Fibroblast of skin of scalp (primary cell): ENCODE results near the gene LRCH2.

Experiments
- DNase-seq: peaks from one replicate; pipeline ENCODE4 v3.0.0-alpha.2; 2013

The LRCH2 gene

DNA sequence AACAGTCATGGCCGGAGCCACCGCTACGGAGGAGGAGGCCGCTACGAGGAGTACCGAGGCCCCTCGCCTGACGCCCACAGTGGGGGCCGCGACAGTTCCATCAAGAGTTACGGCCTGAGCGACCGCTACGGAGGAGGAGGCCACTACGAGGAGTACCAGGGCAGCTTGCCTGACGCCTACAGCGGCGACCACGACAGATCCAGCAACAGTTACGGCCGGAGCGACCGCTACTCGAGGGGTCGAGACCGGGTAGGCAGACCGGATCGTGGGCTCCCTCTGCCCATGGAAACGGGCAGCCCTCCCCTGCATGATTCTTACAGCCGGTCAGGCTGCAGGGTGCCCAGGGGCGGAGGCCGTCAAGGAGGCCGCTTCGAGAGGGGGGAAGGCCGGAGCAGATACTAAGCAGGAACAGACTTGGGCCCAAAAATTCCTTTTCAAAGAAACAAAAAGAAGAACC, 41.6 kb downstream of the LRCH2 start:
- no peak for DNase-seq

DNA sequence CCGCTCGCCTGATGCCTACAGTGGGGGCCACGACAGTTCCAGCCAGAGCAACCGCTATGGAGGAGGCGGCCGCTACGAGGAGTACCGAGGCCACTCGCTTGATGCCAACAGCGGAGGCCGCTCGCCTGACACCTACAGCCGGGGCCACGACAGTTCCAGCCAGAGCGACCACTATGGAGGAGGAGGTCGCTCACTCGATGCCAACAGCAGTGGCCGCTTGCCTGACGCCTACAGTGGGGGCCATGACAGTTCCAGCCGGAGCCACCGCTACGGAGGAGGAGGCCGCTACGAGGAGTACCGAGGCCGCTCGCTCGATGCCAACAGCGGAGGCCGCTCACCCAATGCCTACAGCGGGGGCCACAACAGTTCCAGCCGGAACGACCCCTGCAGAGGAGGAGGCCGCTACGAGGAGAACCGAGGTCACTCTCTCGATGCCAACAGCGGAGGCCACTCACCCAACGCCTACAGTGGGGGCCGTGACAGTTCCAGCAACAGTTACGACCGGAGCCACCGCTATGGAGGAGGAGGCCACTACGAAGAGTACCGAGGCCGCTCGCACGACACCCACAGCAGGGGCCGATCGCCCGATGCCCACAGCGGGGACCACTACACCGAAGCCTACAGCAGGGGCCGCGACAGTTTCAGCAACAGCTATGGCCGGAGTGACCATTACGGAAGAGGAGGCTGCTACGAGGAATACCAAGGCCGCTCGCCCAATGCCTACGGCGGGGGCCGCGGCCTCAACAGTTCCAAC, 42.2 kb downstream of the LRCH2 start:
- no peak for DNase-seq

DNA sequence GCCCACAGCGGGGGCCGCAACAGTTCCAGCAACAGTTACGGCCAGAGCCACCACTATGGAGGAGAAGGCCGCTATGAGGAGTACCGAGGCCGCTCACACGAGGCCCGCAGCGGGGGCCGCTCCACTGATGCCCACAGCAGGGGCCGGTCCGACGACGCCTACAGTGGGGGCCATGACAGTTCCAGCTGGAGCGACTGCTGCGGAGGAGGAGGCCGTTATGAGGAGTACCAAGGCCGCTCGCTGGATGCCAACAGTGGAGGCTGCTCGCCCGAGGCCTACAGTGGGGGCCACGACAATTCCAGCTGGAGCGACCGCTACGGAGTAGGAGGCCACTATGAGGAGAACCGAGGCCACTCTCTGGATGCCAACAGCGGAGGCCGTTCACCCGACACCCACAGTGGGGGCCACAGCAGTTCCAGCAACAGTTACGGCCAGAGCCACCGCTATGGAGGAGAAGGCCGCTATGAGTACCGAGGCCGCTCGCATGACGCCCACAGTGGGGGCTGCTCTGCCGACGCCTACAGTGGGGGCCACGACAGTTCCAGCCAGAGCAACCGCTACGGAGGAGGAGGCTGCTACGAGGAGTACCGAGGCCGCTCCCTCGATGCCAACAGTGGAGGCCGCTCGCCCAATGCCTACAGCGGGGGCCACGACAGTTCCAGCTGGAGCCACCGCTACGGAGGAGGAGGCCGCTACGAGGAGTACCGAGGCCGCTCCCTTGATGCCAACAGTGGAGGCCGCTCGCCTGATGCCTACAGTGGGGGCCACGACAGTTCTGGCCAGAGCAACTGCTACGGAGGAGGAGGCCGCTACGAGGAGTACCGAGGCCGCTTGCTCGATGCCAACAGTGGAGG, 43.0 kb downstream of the LRCH2 start:
- no peak for DNase-seq

DNA sequence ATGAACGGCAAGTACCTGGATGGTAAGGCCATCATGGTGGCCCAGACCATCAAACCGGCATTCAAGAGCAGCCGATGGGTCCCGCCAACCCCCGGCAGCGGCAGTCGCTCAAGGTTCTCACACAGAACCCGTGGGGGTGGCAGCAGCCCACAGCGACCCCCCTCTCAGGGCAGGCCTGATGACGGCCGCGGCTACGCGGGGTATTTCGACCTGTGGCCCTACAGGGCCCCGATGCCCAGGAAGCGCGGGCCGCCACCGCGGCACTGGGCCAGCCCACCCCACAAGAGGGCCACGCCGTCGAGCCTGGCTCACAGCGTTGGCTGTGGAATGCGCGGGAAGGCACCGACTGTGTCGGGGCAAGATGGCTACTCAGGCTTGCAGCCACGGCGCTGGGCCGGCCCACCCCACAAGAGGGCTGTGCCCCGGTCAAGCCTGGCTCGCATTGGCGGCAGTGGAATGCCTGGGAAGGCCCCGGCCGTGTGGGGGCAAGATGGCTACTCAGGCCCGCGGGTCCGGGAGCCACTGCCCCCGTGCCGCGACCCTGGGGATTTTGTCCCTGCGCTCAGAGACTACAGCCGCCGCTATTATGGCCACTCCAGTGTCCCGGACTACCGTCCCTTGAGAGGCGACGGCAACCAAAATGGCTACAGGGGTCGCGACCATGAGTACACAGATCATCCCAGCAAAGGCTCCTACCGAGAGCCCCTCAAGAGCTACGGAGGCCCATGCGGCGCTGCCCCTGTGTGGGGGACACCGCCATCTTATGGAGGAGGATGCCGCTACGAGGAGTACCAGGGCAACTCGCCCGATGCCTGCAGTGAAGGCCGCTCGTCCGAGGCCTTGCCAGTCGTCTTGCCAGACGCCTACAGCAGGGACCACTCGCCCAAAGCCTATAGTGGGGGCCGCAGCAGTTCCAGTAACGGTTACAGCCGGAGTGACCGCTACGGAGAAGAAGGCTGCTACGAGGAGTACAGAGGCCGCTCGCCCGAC, 44.0 kb downstream of the LRCH2 start:
- DNase-seq, result no peak

DNA sequence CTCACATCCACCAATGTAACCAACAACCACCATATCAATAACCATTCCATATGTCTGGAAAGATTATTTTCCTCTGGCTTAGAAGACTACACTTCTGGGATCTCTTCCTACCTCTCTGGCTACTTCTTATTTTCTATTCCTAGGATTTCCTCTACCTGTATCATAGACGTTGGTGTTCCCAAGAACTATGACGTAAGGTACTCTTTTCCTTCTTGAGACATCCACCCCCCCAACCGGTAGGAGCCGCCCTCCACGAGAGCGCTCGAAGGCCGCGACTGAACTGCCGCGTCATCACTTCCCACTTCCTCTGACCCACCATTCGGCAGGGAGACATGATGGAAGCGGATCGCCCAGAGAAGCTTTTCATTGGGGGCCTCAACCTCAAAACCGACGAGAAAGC, 44.8 kb downstream of the LRCH2 start, which contains the start of gene RBMXL3:
Gene RBMXL3 (plus strand): TSS at position 301 of the 400 bp plus-strand sequence. CDS start 32 bp downstream, at position 333.
- DNase-seq, result no peak

DNA sequence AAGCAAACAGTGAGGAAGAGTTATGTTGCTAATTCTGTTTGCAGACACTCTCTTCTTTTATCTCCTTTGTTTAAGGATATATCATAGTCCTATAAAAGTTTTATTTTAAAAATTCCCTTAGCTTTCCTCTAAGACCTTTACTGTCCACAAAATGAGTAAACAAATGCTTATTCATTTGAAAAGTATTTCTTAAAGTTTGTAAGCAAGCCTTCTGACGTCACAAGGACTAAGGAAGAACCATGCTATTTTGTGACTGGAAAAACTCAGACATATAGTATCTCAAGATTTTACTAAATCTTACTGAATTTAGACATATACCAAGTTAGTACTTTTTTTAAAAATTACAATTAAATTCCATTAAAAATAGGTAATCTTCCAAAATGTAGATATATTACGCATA, 49.9 kb downstream of the LRCH2 start:
- DNase-seq, result no peak

DNA sequence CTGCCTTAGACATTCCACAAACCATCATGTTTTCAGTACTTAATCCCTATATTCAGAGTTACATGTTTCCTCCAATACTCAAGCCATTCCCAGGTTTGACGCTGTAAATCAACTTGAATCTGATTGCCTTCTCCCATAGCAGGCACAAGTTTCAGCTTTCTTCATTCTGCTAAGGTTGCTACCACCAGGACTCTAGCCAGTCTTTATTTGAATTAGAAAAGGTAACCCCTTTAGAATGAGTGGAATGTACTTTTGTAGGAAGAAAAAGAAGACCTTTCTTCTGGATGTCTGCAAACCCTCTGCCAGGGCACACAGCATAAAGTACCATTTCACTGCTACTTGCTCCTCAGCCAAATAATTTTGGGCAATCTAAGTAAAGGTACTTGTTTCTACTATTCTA, 55.4 kb downstream of the LRCH2 start:
- DNase-seq, result no peak

DNA sequence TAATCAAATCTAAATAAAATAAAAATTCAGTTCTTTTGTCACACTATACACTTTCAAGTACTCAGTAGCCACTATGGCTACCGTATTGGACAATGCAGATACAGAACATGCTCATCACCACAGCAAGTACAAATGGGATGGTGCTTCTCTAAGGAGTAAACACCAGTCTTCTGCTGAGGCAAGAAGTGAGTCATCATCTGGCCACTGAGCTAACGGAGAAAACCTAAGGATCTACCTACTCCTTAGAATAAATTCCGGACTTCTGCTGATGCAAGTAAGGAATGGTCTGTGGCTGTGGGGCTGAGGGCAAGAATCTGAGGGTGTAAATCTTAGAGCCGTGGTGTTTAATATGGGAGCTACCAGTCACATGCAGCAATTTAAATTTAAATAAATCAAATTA, 56.0 kb downstream of the LRCH2 start:
- DNase-seq, result no peak

DNA sequence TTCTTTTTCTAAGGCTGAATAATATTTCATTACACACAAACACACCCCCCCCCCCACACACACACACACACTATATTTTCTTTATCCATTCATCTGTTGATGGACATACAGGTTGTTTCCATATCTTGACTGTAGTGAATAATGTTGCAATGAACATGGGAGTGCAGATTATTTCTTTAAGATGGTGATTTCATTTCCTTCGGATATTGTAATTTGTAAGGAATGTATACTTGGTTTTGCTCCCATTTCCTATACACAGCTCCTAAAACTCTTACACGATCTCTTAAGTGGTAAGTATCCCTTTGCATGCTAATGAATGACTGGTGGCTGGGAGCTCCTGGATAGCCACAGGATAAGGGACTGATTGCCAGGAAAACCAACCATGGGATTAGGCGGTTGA, 59.3 kb downstream of the LRCH2 start:
- DNase-seq, result peak; percentile 5

DNA sequence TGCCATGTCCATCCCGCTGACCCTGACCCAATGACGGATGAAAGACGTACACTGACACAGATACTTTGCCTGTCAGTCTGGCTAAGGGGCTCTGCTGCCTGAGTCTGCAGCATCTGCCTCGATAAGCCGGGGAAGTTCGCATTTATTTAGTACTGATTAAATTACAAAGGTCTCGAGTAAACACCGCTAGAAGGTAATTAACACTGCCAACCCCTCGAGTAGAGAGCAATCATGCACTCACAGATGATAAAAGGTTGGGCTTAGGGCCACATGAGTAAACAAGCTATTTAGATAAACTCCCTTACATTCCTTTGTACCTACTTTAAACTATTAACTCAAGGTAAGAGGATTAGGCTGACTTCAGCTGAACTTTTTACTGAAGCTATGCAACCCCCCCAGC, 60.7 kb downstream of the LRCH2 start:
- no peak for DNase-seq

DNA sequence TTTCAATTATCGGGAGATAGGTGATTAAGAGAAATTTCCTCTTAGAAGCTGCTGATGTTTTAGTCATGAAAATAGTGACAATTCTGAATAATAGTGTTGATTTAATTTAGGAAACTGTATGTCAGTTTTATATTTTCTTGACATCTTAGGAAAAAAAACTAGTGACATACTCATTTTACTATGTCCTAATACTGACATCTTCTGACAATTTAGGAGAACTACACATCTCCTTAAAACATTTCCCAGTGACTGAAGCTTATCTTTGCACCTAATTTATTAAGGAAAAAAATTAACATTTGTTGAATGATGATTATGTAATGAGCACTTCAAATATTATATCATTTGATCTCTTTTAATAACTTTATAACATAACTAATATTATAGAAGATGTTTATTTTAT, 86.7 kb downstream of the LRCH2 start:
- peak; percentile 18 for DNase-seq

DNA sequence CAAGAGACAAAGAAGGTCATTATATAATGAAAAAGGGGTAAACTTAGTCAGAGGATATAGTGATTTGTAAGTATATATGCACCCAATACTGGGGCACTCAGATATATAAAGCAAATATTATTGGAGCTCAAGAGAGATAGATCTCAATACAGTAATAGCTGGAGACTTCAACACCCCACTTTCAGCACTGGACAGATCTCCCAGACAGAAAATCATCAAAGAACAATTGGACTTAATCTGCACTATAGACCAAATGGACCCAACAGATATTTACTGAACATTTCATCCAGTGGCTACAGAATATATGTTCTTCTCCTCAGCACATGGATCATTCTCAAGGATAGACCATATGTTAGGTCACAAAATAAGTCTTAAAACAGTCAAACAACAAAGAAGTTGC, 91.8 kb downstream of the LRCH2 start:
- no peak for DNase-seq

DNA sequence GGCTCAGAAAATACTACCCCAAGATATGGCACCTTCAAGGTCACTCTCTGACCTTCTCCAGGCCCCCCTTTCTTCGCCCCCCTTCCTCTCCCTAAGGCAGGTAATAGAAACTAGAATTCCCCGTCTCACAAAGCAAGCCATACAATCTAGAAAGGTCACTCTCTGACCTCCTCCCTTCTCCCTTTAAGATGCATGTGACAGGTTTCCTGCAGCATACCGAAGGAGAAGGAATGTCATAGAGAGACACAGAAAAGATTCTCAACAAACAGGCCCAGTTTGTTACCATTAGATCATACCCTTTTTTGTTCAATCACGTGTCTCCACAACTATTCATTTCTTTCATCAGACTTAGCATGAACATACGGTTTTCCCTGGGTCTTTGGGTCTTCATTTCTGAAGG, 95.9 kb downstream of the LRCH2 start:
- DNase-seq, result no peak

DNA sequence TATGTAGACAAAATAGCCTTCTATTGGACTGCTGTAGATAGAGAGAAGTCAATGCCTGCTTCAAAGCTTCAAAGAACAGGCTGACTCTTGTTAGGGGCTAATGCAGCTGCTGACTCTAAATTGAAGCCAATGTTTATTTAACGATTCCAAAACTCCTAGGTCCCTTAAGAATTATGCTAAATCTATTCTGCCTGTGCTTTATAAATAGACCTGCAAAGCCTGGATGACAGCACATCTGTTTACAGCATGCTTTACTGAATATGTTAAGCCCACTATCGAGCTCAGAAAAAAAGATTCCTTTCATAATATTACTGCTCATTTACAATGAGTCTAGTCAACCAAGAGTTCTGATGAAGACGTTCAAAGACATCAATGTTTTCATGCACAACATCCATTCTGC, 99.5 kb downstream of the LRCH2 start:
- DNase-seq, result no peak

DNA sequence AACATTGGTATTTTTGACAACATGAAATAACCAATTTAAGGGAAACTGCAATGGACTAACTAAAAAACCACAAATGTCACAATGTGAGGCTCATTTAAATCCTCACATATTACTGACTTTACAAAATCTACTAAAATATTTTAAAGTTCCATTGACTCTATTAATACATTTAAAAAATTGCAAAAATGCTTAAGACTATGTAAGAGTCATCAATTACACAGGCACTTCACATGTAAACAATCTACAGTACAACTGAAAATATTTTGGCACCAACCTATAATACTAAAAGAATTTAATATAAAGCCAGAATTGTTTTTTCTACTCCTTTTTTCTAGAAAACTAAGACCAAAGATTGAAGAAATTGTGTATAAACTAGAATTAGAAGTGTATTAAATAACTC, 121.5 kb downstream of the LRCH2 start:
- DNase-seq, result peak; percentile 23

DNA sequence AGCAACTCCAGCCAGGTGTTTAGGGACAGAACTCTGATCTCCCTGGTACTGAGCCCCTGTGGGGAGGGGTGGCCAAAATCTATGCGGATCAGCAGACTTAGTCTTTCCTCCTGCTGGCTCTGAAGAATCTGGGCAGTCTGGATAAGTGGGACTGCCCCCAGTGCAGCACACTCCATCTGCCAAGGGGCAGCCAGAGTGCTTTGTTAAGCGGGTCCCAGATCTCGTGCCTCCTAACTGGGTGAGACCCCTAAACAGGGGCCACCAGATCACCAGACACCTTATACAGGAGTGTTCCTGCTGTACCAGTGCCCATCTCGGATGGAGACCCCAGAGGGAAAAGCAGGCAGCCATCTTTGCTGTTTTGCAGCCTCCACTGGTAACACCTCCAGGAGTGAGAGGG, 135.0 kb downstream of the LRCH2 start:
- DNase-seq, result no peak

DNA sequence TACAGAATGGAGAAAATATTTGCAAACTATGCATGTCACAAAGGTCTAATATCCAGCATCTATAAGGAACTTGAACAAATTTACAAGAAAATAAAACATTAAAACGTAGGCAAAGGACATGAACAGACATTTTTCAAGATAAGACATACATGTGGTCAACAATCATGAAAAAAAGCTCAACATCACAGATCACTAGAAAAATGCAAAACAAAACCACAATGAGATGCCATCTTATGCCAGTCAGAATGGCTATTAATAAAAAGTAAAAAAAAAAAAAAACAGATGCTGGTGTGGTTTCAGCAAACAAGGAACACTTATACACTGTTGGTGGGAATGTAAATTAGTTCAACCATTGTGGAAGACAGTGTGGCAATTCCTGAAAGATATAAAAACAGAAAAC, 140.7 kb downstream of the LRCH2 start:
- DNase-seq, result peak; percentile 1

DNA sequence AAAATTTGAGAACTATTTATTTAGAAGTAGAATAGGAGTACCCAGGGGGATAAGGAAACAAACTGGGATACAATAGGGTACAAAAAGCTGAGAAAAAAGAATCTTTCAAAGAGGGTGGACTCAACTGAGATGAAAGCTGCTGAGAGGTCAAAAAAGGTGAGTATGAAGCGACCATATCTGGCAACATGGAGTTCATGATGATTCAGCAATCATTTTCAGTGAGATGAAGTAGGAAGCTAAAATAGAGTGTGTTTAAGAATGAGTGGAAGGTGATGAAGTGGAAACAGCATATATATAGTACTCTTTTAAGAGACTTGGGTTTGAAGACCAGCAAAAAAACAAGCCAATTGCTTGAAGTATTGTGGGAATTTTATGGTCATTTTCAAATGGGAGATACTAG, 144.5 kb downstream of the LRCH2 start:
- DNase-seq, result no peak

DNA sequence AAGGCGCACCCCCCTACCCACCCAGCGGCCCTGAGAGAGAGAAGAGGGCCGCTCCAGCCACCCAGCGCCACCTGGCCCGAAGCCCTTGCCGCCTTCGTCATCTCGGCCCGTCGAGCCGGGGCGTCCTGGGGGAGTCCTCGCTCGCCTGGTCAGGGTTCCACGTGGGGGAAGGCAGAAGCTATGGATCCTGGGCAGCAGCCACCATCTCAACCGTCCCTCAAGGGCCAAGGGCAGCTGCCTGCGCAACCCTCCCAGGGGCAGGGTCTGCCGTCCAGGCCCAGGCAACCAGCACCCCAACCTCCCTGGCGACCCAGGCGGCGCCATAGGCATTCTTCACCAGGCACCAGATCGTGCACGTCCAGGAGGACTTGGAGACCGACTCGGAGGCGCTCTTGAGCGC, 165.0 kb downstream of the LRCH2 start:
- no peak for DNase-seq

DNA sequence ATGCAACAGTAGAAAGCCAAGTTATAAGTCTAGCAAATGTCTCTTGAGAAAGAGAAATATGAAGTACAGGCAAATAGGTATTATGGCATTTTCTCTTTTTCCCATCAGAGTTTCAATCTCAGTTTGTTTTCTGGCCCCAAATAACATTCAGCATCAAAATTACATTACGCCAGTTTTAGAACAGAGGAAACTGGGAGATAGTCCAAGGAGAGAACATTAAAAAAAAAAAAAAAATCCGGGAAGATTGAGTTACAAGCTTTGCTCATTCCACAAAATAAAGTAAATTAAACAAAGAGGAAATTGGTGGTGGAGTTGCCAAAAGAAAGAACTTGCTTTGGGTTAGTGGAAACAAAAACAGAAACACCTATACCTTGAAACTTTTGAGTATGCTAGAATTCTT, 166.1 kb downstream of the LRCH2 start:
- DNase-seq, result no peak

DNA sequence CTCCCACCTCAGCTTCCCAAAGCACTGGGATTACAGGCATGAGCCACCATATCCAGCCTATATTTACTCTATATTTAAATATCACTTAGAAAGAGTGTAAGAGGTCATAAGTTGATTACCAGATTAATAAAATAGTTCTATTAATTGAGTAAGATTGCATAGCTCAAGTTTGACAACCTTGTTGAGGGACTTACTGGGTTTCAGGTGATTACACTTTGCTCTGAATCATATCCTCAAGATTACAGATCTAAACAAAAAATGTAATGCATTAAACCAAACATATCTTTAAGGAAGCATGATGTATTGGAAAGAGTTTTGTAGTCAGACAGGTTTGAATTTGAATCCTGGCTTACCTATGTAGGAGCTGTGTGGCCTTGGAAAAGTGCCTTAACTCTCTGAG, 168.6 kb downstream of the LRCH2 start:
- DNase-seq, result no peak
